CD4-positive, alpha-beta T cell treated with Interleukin-6 at 100 ng/mL for 8 hours (primary cell): ENCODE measurements around the gene NPM1.

Experiments used
- DNase-seq: peaks from one replicate; pipeline ENCODE4 v3.0.0-alpha.2; 2020; ENCODE audit warnings: mixed read lengths, low spot score

Gene NPM1

GRCh38 chr5:171428168-171428696 is 40.6 kb downstream of the NPM1 start:
- no peak for DNase-seq

DNA sequence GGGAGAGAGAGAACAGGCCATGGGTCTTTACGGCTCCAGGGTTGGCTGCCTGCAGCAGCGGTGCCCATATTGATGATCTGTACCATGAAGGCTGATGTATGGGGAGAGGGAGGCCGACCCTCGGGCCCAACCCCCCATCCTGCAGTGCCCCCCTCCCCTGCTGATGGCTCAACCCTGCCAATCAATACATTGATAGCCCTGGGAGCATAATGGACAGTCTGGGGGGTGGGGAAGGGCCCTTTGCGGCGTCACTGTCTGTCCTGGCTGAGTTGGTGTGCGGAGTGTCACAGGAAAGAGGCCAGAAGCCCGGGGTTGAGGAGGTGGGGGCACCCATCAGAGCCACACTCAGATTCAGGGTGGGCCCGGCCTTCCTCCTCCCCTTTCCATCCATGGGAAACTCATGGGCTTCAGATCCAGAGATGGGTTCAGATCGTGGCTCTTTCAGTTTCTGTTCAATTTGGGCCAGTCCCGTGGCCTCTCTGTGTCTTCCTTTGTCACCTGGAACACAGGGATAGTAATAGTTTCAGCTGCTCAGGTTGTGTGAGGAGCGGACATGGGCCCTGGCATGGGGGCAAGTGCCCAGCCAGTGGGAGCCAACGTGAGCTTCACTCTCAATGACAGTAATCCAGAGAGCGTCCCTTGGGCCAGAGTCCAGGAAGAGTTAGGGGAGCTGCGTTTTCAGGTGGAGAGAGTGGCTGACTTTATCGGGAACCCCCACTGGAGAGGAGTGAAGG is 41.3 kb downstream of the NPM1 start:
- no peak for DNase-seq

- DNase-seq, result no peak
Observed at GRCh38 chr5:171429543-171429910, 41.9 kb downstream of the NPM1 start.

GRCh38 chr5:171431251-171431777 is 43.7 kb downstream of the NPM1 start:
- DNase-seq, result no peak

DNA sequence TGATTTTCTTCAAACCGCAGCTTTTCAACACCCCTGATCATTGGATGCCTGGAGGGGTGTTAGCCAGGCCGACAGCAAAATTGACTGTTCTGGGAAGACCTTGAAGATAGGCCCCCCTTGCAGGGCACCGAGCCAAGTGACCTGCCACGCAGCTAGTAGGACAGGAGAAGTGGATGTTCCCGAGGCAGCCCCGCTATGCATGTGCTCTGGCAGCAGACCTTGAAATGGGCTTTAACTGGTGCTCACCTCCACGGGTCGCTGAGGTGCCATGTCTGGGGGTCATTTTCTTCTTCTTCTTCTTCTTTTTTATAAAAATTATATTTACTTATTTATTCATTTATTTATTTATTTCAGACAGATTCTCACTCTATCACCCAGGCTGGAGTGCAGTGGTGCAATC is 44.4 kb downstream of the NPM1 start:
- DNase-seq, result no peak

DNA sequence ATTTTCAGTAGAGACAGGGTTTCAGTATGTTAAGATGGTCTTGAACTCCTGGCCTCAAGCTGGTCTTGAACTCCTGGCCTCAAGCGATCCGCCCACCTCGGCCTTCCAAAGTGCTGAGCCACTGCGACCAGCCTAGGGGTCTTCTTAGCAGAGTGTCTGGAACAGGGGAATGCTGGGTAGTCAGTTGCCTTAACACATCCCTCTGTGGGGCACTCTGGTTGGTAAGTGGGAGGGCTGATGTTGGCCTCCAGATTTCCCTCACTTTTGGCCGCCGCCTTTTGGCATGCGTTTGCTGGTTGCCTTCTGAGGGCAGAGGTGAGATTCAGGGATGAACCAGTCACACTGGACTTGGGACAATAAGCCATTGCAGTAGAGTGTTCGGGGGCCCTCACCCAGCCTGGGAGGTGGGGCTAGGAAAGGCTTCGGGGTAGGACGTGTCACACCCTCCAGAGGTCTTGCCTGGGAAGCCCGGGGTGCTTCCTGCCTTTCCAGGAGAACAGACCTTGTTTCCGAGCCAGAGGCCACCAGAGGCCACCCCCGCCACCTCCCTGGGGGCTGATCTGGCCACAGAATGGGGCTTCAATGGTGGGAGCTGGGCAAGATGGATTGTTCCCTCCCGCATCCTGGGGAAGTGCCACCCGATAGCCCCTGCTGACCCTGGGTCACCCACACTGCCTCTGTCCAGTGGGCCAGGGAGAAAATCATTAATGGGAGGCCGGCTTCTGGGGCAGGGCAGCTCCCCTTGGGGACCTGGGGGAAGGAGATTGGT is 45.1 kb downstream of the NPM1 start:
- DNase-seq, result no peak

- no peak for DNase-seq
Observed at GRCh38 chr5:171433352-171433698, 45.7 kb downstream of the NPM1 start.

- no peak for DNase-seq
Observed at GRCh38 chr5:171433982-171434676, 46.5 kb downstream of the NPM1 start.

DNA sequence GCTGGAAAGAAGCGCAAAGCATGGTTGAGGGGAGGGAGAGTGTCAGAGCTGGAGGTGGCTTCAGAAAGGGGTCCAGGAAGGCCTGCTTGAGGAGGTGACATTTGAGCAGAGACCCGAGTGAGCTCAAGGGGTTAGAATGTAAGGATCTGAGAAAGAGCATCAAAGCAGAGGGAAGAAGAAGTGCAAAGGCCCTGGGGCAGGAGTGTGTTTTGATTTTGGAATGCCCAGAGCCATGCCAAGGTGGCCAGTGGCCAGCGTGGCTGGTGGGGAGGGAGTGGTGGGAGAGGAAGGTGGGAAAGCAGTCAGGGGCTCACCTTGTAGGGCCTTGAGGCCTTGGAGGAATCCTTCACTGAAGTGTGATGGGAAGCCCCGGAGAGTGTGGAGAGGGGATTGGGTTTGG is 47.2 kb downstream of the NPM1 start:
- no peak for DNase-seq

DNA sequence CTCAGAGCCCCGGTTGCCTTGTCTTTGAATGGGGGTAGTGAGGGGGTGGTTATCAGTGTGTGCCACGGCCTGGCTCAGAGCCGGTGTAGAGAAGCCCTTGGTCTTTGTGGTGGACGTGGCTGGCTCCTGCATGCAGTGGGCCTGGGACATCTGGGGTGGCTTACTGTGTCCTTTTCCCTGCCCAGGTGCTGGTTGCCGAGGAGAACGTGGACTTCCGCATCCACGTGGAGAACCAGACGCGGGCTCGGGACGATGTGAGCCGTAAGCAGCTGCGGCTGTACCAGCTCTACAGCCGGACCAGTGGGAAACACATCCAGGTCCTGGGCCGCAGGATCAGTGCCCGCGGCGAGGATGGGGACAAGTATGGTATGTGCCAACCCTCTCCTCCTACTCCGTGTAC is 48.3 kb downstream of the NPM1 start:
- DNase-seq, result no peak

DNA sequence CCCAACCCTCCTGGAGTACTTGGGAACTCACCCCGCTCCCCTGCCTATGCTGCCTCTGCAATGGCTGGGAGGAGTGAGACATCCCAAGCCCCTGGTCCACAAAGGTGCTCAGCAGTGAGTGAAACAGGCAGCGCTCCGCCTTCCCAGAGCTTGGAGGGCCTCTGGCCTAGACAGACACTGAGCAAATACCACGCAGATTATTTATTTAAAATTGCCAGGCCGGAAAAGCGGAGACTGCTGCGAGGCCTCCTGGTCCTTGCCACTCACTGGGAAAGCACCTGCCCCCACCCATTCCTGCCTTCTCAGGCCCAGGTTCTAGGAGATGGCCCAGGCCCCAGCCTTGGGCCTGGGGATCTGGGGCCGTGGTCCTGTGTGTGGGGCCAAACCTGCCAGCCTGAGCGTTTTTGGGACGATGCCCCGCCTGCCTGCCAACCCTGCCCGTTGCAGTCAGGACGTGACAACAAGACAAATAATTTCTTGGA is 49.2 kb downstream of the NPM1 start:
- no peak for DNase-seq

GRCh38 chr5:171437286-171437821 is 49.7 kb downstream of the NPM1 start:
- DNase-seq, result no peak

DNA sequence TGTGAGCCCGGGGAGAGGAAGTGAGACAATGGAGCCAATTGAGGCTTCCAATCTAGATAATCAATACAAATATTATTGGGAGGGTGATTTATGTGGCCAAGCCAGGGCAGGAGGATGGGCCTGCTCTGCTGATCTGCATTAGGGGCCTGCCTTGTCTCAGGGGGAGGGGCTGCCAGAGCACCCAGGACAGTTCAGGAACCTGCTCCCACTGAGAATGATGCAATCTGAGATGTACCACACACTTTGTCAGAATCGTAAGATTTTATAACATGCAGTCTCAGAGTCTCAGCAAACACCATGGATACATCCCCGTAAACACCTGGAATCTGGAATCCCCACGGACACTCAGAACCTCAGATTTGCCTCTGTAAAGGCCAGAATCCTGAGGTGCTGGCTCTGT is 51.1 kb downstream of the NPM1 start:
- DNase-seq, result no peak

DNA sequence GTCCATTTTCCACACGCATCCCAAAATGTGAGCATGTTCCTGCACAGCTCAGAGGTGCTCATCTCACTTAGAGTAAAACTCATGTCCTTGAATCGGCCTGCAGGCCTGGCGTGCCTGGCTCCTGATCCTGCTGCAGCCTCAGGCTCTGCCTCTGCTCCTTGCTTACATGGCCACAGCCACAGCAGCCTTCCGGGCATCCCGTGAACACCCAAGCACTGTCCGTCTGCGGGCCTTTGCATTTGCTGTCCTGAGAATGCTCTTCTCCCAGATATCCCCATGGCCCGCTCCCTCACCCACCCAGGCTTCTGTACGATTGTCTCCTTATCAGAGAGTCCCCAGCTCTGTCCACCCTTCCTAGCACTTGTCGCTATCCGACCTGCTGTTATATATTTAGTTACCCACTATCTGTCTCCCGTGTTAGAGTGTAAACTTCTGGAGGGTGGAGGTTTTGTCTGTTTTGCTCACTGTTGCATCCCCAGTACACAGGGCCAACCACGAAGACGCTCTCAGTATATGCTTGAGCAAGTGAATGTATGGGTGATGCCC is 53.7 kb downstream of the NPM1 start:
- DNase-seq, result no peak

- DNase-seq, result no peak
Observed at GRCh38 chr5:171442287-171443042, 54.8 kb downstream of the NPM1 start.

DNA sequence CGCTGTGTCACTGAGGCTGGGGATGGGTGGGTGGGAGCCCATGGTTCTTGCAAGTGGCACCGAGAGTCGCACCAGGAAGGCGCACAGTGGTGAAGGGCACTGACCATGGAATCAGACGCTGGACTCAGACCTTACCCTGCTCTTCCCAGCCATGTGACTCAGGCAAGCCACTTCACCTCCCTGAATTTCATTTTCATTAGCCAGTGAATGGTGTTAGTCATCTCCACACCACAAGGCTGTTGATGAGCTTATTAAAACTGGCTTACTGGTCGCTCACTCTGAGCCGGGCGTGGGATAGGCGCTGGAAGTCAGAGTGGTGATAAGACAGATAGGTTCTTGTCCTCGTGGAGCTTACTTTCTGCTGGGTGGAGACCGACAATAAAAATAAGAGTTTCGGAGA is 56.9 kb downstream of the NPM1 start:
- no peak for DNase-seq

- DNase-seq, result no peak
Observed at GRCh38 chr5:171445644-171446516, 58.2 kb downstream of the NPM1 start.

GRCh38 chr5:171447226-171447625 is 59.6 kb downstream of the NPM1 start:
- DNase-seq, result no peak

DNA sequence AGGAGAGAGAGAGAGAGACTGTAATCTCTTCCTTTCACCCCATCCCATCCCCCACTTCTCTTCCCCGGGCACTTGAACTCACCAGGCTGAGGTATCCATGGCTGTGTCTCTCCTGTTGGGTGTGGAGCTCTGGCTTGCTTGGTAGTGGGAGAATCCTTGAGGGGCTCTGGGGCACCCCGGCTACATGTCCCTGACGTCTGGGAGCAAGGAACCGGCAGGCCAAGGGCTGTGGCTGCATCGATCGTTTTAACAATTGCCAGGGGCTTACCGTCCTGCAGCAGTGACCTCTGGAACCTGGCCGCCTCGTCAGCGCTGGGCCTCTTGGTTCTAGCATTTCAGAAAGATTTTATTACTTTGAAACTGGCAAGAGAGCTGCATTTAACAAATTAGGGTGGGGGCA is 61.8 kb downstream of the NPM1 start:
- no peak for DNase-seq
